ENCODE measurements around the gene HACD3.
"Not testable (repeated sequence)": the region's sequence is repeated elsewhere in the genome, so short reads cannot be mapped to it uniquely, and the experiment has no call there.

The HACD3 gene

GRCh38 chr15:65550681-65551098 is 20.4 kb downstream of the HACD3 start:
- no peak for DNase-seq

- DNase-seq, result no peak
Observed at GRCh38 chr15:65551183-65551582, 20.9 kb downstream of the HACD3 start.

- DNase-seq, result not testable (repeated sequence)
Observed at GRCh38 chr15:65552851-65553250, 22.6 kb downstream of the HACD3 start.

- DNase-seq, result no peak
Observed at GRCh38 chr15:65553691-65554090, 23.4 kb downstream of the HACD3 start.

- no peak for DNase-seq
Observed at GRCh38 chr15:65556622-65557021, 26.4 kb downstream of the HACD3 start.

GRCh38 chr15:65558336-65558735 is 28.1 kb downstream of the HACD3 start:
- DNase-seq, result no peak

- DNase-seq, result no peak
Observed at GRCh38 chr15:65558997-65559760, 28.9 kb downstream of the HACD3 start.

- DNase-seq, result no peak
Observed at GRCh38 chr15:65559941-65560340, 29.7 kb downstream of the HACD3 start.

GRCh38 chr15:65561934-65562333 is 31.7 kb downstream of the HACD3 start:
- no peak for DNase-seq

- DNase-seq, result no peak
Observed at GRCh38 chr15:65569728-65570127, 39.5 kb downstream of the HACD3 start.

GRCh38 chr15:65571971-65572370 is 41.7 kb downstream of the HACD3 start:
- no peak for DNase-seq

- DNase-seq, result no peak
Observed at GRCh38 chr15:65576664-65577063, 46.4 kb downstream of the HACD3 start.

GRCh38 chr15:65577129-65577996 is 47.1 kb downstream of the HACD3 start:
- DNase-seq, result no peak

GRCh38 chr15:65578904-65579728 is 48.9 kb downstream of the HACD3 start:
- DNase-seq, result no peak

- DNase-seq, result no peak
Observed at GRCh38 chr15:65579762-65580161, 49.5 kb downstream of the HACD3 start.

- DNase-seq, result no peak
Observed at GRCh38 chr15:65580287-65580686, 50.0 kb downstream of the HACD3 start.

GRCh38 chr15:65583701-65584100 is 53.4 kb downstream of the HACD3 start:
- DNase-seq, result no peak

- no peak for DNase-seq
Observed at GRCh38 chr15:65584241-65584640, 54.0 kb downstream of the HACD3 start.

- no peak for DNase-seq
Observed at GRCh38 chr15:65587094-65587493, 56.8 kb downstream of the HACD3 start.

- DNase-seq, result no peak
Observed at GRCh38 chr15:65595960-65596359, 65.7 kb downstream of the HACD3 start.

- no peak for DNase-seq
Observed at GRCh38 chr15:65598468-65598867, 68.2 kb downstream of the HACD3 start.

GRCh38 chr15:65599677-65600076 is 69.4 kb downstream of the HACD3 start:
- DNase-seq, result no peak

GRCh38 chr15:65603134-65603533 is 72.9 kb downstream of the HACD3 start:
- no peak for DNase-seq
